GM19463 (cell line): ENCODE data around the gene NEURL1.
A peak's percentile ranks its signal among the peaks of the same experiment; 100 is the strongest.
"Not testable (repeated sequence)": the region's sequence is repeated elsewhere in the genome, so short reads cannot be mapped to it uniquely, and the experiment has no call there.

Experiments used
- ATAC-seq: cut with Tn5 transposase; IDR thresholded peaks from one replicate; pipeline ENCODE4 v1.9.1; 2021; ENCODE audit warnings: mild to moderate bottlenecking, moderate library complexity; ENCODE audit not compliant: unreplicated experiment

Gene NEURL1

DNA sequence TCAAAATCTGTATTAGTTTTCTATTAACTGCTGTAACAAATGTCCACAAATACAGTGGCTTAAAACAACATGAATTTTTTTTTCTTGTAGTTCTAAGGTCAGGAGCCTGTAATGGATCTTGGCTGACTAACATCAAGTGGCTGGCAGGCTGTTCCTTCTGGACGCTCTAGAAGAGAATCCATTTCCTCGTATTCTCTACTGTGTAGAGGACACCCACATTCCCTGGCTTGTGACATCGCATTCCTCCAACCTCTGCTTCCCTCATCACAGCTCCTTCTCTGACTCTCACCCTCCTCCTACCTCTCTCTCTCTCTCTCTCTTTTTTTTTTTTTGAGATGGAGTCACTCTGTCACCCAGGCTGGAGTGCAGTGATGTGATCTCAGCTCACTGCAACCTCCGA is 30.0 kb upstream of the NEURL1 start:
- ATAC-seq = no peak

DNA sequence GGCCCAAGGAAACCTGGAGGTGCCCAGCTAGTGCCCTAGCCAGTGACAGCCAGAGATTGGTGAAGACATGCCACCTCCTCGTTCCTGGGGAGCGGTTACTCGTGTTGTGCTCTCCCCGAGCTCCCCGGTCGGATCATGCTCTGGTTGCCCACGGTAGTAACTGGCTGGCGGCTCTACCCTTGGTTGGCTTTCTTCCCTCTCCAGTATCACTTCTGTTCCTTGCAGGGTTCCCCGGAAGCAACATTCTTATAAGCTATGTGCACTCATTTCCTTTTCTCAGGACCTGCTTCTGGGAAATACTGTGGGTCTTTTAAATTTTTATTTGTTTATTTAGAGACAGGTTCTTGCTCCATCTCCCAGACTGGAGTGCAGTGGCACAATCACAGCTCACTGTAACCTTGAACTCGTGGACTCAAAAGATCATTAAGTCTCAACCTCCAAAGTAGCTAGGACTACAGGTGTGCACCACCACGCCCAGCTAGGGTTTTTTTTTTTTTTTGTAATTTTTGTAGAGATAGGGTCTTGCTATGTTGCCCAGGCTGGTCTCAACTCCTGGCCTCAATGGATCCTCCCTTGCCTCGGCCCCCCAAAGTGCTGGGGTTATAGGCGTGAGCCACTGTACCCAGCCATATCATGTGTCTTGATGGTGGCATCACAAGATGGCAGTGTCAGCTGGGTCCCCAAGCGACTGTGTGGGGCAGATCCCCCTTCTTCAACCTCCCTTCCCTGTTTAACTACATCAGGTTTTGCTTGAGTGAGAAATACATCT is 27.9 kb upstream of the NEURL1 start:
- ATAC-seq = no peak

DNA sequence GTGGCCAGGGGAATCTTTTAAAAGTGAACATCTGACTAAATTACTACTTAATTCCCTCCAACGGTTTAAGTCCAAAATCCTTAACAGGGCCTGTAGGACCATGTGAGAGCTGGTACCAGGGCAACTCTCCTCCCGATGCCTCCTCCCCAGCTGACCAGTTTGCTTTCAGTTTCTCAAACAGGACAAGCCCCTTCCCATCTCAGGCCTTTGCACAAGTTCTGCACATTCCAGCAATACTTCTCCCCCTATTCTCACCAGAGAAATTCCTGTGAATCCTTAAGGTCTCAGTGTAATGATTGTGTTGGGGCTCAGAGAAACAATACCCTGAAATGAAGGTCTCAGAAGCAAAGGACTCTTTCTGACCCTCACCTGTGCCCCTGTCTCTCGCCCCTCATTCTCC is 26.8 kb upstream of the NEURL1 start:
- no peak for ATAC-seq

DNA sequence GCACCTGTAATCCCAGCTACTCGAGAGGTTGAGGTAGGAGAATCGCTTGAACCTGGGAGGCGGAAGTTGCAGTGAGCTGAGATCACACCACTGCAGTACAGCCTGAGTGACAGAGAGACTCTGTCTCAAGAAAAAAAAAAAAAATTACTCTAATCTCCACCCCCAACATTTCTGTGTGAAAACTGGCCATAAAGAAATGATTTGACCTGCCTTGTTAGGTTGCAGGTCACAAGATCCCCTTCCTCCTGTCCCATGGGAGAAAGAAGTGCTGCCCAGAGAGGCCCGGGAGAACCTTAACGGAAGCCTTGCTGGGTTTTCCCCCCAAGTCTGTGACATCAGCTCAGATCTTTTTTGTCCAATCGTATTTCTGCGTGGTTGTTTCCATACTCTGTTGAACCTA is 26.1 kb upstream of the NEURL1 start:
- ATAC-seq = no peak

DNA sequence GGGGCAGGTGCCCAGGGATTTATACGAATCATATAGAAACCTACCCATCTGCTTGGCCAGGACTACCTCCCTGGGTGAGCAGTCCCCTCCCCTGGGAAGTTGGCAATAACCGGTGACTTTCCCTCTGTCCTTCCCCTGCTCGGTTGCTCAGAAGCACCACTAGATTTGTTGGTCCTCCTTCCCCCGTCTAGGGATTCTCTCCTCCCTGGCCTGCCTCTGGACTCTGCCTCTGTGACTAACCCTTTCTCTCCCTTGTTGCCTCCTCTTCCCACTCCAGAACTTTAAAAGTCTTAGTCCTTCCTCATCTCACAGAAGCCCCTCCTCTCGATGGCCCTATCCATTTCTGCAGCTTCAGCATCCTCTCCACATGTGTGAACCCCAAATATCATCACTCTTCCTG is 24.3 kb upstream of the NEURL1 start:
- no peak for ATAC-seq

DNA sequence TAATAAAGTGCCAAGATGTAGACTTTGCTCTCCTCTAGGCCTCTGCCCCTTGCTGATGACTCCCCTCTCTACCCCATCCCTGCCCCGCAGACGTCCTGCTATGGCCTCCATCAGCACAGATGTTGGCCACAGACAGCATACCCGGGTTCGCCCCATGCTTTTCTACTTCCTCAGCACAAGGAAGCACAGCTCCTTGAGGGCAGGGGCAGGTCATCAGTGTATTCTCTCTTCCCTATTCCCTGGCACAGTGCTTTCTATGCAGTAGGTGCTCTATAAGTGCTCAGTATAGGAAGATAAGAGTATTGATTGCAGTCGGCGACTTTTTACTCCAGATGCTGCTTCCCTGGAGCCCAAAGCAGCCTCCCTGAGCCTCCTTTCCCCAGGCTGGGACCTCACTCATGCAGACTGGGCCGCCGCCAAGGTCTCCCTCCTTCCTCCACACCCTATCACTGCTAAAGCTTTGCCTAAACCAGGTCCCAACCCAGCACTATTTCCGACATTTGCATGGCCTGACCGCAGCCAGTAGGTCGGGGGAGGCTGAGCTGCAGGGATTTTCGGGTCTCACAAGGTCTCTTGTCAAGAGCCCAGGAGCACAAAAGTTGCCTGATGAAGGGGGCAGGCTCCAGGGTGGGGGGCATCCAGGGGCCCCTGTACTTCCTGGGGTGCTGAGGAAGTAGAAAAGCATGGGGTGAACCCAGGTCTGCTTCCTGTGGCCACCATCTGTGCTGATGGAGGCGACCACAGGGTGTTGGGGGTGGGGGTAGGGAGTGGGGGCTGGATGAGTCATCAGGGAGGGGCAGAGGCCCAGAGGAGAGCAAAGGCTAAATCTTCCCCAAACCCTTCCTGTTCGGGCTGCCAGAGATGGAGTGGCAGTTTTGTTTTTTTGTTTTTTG is 22.5 kb upstream of the NEURL1 start:
- ATAC-seq = peak; percentile 69

DNA sequence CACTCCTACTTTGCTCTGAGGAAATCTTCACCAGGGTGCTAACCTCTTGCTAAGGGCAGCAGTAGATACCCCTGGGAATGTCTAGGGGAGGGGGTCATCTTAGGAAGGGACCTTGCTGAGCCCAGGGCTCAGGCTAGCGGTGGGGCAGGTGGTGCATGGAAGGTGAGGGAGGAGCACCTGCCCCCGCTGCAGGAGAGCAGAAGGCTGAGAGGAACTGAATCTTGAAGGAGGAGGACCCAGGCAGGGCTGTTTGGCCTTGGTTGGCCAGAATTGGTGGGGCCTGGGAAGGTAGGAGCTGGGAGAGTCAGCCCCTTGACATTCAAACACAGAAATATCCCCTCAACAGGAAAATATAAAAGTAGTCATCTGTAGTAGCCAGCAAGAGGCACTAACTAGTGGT is 21.5 kb upstream of the NEURL1 start:
- ATAC-seq = no peak

DNA sequence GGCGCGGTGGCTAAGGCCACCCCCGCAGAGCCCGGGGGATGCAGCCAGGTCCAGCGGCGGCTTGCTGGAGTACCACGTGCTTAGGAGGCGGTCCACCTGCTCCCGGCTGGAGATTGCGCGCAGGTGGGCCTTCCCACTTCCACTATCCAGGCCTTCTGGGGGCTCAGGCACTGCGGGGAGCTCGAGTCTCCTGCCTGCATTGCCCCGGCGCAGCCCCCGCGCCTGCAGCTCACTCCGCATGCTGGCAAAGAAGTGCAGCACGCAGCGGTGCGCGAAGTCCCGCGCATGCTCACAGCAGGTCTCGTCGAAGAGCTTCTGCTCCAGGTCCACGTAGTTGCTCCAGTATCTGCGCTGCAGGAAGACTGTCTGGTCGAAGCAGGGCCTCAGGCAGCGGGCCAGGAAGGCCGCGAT is 20.2 kb upstream of the NEURL1 start:
- ATAC-seq = no peak

DNA sequence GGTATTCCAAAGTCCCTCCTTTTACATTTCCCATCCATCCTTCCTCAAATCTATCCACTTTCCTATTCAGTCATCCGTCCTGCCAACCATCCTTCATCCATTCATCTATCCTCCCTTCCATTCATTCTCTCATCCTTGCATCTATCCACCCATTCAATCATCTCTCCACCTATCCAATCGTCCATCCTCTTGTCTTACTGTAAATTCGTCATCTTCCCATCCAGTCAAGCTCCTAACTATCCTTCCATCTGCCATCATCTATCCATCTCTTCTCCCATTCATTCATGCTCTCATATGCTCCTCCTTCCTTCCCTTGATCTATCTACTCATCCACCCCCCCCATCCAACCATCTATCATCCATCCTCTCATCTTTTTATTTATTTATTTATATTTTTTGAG is 19.4 kb upstream of the NEURL1 start:
- ATAC-seq = no peak

DNA sequence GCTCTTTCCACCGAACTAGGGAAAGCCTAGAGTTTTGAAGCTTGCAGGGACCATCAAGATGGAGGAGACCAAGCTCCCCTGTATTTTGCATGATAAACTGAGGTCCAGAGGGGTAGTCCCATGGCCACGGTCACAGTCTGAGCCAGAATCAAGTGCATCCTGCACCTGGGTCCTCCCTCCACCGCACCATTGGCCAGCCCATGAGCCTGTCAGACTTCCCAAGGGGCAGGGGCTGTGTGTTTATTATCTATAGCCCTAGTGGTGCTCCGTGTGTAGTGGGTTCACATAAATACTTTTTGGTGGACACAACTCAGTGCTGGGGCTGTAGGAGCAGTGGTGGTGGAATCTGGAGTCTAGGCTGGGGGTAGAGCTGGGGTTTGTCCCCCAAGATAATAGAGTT is 18.1 kb upstream of the NEURL1 start:
- no peak for ATAC-seq

DNA sequence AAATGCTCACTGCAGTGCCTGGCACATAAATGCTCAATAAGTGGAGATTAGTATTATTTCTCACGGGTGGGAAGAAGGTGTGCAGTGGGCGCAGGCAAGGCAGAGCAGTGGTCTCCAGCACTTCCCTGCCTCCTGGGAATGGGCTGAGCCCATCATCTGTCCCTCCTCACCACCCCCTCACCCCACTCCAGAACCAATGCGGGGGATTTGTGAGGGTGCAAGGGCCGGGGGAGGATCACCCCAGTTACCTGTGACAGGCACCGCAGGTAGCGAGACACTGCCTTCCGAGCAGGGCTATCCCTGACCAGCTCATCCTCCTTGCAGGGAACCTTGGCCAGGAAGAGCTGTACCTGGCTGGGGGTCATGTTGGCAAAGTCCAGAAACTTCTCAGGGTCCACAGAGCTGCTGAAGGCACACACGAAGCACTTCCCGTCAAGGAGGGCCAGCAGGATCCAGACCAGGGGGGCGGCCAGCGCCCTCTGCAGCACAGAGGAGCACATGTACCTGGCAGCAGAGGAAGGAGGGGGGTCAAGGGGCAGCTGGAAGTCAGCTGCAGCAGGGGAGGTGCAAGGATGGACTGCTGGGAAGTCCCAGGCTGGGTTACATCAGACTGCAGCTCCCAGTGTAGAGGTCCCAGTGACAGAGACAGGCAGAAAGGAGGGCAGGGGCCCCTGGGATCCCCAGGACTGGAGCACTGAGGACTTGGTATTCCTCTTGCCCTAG is 17.3 kb upstream of the NEURL1 start:
- peak; percentile 43 for ATAC-seq

DNA sequence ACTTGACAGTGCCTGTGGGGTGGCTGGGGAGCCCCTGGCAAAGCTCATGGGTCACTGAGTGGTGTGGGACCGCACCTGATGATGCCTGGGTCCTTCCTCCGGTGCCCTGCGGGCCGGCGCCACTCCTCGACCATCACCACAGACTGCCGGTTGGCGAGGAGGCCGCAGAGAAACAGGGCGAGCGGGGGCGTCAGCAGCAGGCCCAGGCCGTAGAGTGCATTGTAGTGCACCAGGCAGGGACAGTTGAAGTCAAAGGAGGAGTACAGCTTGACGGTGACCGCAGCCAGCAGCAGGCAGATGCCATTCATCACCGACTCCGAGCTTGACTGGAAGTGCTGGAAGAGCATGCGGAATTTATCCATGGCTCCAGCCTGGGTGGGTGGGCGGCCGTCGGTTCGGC is 14.8 kb upstream of the NEURL1 start:
- no peak for ATAC-seq

DNA sequence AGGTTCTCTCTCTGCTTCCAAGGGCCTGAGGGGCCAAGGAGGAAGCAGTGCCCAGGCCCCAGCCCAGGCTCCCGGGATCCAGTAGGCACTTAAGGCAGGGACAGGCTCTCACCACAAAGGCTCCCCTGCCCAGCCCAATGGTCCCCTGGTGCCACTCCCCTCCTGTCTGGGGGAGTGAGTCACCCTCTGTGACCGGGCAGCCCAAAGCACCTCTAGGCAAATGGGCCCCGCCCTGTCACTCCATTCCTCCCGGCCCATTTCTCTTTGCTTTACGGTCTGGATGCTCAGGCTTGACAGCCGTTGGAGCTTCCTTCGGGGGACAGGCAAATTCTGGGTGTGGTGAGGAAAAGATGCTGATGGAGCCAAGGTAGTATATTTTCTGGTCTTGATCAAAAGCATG is 14.4 kb upstream of the NEURL1 start, which contains the start of gene CALHM3:
Gene CALHM3, minus strand, starts transcription at position 106 of the 400 bp plus-strand sequence. CDS start 208 bp downstream, outside the sequence.
- ATAC-seq = no peak

DNA sequence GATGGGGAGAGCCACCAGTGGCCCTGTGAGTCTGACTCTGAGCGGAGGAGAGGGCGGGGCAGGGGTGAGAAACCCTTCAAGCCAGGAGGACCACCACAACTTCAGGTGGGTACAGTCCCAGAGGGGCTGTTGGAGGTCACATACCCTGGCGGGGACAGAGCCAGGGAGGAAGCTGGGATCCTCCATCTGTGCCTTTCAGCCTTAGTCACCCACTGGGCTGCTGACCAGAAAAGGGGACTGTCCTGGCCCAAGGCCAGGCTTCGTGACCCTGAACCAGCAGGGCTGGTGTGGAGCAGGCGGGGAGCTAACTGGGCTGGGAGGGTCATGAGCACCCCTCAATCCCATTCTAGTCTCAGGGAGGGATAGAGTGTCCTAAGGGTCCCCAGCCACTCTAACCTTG is 13.0 kb upstream of the NEURL1 start:
- ATAC-seq = no peak

DNA sequence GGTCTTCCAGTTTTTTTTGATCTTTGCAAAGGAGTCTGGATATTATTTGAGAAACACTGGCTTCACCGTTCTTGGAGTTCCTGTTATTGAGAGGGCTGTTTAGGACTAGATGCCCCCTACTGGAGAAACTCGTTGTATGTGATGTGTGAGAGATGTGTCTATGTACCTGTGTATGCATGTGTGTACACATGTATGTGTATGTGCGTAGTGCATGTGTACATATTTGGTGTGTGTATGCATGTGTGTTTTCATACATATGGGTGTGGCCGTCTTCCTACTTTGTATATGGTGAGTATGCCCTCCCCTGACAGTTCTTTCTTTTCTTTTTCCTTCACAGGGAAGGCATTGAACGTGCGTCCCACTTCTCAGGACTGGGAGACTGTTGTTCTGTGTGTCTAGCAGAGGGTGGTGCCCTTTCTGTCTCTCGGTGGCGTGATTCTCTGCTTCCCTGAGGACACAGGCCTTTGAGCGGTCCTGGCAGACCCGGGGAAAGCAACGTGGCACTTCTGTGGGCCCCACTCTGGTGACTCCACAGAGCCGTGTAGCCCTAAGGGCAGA is 11.5 kb upstream of the NEURL1 start:
- no peak for ATAC-seq

DNA sequence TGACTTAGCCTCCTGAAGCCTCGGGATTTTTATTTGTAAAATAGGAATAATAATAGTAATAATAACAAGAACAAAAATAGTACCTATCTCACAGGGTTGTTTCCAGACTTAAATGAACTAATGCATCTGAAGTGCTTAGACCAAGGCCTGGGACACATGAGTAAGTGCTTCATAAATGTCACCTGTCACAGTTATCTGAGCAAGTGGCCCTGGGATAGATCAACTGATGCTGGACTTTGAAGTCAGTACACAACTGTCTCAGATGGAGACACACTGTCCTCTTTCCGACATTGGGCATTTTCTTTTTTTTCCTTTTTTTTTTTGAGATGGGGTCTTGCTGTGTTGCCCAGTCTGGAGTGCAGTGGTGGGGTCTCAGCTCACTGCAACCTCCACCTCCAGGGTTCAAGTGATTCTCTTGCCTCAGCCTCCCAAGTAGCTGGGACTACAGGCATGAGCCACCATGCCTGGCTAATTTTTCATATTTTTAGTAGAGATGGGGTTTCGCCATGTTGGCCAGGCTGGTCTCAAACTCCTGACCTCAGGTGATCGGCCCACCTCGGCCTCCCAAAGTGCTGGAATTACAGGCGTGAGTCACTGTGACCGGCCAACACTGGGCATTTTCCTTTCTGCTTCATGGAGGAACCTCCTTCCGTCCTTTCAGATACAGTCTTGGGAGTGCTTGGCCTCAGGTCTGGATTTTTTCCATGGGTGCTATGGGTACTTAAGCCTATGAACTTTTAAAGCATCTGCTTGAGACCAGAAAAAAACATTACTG is 6.7 kb upstream of the NEURL1 start:
- not testable (repeated sequence) for ATAC-seq

DNA sequence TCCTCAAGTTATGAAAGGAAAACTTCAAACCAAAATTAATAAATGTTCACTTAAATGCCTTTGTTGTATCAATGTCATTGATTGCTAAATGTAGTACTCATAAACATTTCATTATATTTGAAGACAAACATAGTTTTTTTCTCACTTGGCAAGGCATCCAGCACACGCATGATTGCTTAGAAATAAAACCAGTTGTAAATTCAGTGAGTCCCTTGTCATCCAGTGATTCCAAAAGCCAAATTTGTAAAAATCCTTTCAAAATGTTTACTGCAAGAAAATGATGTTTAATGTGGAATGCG is 6.1 kb upstream of the NEURL1 start:
- no peak for ATAC-seq

DNA sequence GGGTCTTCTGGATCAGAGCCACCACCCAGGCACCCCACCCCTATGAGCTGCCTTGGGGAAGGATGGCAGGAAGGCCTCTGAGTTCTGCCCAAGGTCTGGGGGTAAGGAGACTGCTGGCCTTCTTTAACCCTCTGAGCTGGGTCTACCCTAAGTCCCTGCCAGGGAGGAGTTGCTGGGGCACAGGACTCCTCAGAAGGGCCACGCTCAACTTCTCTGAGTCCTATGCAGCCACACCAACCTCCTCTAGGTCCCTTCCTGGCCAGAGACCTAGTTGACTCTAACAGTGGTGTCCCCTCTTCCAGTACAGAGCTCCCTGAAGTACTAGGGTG is 2.6 kb upstream of the NEURL1 start:
- no peak for ATAC-seq

DNA sequence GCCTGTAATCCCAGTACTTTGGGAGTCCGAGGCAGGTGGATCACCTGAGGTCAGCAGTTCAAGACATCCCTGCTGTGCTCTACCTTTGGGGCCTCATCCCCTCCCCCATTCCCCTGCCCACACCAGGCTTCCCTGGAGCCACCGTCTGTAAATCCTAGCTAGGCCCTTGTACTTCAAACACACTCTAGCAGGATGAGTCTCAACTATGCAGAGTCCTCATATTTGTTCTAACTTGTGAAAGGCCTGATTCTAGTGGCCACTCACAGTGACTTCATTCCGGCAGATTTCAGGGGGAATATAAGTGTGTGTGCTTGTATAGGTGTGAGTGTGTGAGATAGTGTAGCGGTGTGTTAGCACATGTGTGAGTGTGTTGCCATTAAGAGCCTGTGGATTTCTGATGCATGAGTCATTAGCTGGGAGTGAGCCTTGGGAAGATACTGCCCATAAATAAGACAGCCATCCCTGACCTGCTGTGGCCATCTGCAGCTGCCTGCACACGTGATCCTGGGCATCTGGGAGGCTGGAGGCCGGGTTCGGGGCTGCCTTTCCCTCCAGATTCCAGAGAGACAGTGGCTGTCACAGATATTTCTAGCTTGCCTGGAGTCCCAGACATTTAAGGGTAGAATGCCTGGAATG is 1.7 kb upstream of the NEURL1 start:
- no peak for ATAC-seq

DNA sequence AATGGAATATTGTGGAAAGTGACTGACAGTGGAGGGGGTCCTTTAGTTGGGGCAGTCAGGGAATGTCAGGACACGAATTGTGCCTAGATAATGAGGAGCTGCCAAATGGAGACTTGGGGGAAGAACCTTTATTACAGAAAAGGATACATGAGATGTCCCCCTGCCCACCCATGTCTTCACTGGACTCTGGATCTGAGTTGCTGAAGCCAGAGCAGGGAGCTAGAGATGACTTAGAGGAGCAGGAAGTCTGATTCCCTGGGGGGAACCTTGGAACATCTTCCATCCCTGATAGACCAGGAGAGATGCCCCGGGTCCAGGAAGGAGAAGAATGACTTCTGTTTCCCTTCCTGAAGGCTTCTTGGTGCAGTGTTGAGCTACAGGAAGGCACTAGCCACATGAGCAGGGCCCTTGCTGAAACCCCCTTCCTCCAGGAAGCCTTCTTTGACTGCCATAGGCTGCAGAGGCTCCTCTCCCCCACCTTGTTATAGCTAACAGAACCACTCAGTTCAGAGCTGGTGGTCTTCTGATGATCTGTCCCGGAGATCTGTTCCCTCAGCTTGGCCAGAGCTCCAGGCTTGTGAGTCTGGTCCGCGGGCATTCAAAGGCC is 747 bp upstream of the NEURL1 start:
- ATAC-seq = no peak
